ENCODE data around the gene RPH3AL.

The RPH3AL gene

GRCh38 chr17:187130-187529 is 165.5 kb downstream of the RPH3AL start:
- H3K27ac ChIP-seq: no peak overlapping the region
- no peak for TF ChIP-seq CTCF (conservative IDR thresholded peaks at IDR 0.05)

GRCh38 chr17:185445-186138 is 167.0 kb downstream of the RPH3AL start:
- no peak overlapping the region for H3K27ac ChIP-seq
- no peak for TF ChIP-seq CTCF (conservative IDR thresholded peaks at IDR 0.05)

- no peak for TF ChIP-seq CTCF (conservative IDR thresholded peaks at IDR 0.05)
- no peak overlapping the region for H3K27ac ChIP-seq
These were observed 169.6 kb downstream of the RPH3AL start for GRCh38 chr17:183021-183420.

- no peak for TF ChIP-seq CTCF (conservative IDR thresholded peaks at IDR 0.05)
These were observed 170.4 kb downstream of the RPH3AL start for GRCh38 chr17:182050-182751.

GRCh38 chr17:181245-182049 is 171.2 kb downstream of the RPH3AL start, which contains the start of gene DOC2B:
Gene DOC2B (minus strand): TSS chr17:181650. CDS start chr17:181479, 171 bp downstream.
- TF ChIP-seq CTCF (conservative IDR thresholded peaks at IDR 0.05): no peak
- no peak within 1 kb of the TSS for H3K27ac ChIP-seq

More at GRCh38 chr17:182050-182751, 170.4 kb downstream of the RPH3AL start:
- H3K27ac ChIP-seq: no peak overlapping the region

- no peak overlapping the region for H3K27ac ChIP-seq
- TF ChIP-seq CTCF (conservative IDR thresholded peaks at IDR 0.05): no peak
These were observed 172.0 kb downstream of the RPH3AL start for GRCh38 chr17:180381-181244.

All from VCaP (cell line).